Astrocyte of the spinal cord (primary cell): ENCODE data around the gene KCNE2.

Experiments used
- DNase-seq: peaks from one replicate; pipeline ENCODE4 v3.0.0; 2011; ENCODE audit warnings: low read depth, low spot score
- H3K4me3 ChIP-seq: 2 replicates; pipeline ENCODE4 v1.5.1; 2011; ENCODE audit warnings: low read depth, mild to moderate bottlenecking, low read length, moderate library complexity
- in situ Hi-C: cut with HindIII; loops from 2 replicates; pipeline ENCODE4 v1.10.0; 2017; ENCODE audit warnings: low sequenced_read_pairs
- TF ChIP-seq, protein P1 (sequence below): IDR thresholded peaks from 2 replicates; pipeline ENCODE4 v1.5.1; 2012; ENCODE audit warnings: low read depth, mild to moderate bottlenecking, low read length, inconsistent platforms

Gene KCNE2

DNA sequence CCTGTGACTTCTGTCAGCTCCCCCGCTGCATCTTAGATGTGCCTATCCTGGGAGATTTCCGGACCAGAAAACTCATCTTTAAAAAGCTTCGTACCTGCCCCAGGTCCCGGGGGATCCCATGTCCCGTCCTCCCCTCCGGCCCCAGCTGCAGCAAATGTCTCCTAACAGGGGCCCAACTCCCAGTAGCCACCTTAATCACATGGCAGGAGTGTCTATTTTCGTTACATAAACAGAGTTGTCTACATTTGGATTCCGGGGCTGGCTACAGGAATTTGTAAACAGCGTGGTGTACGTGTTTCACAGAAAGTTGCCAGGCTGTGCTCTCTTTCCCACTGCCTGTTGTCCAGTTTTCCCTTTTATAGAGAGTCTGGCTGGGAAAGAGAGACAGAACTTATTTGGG is 17.9 kb upstream of the KCNE2 start:
- in situ Hi-C loops = no loop called here
- TF ChIP-seq, protein P1, sequence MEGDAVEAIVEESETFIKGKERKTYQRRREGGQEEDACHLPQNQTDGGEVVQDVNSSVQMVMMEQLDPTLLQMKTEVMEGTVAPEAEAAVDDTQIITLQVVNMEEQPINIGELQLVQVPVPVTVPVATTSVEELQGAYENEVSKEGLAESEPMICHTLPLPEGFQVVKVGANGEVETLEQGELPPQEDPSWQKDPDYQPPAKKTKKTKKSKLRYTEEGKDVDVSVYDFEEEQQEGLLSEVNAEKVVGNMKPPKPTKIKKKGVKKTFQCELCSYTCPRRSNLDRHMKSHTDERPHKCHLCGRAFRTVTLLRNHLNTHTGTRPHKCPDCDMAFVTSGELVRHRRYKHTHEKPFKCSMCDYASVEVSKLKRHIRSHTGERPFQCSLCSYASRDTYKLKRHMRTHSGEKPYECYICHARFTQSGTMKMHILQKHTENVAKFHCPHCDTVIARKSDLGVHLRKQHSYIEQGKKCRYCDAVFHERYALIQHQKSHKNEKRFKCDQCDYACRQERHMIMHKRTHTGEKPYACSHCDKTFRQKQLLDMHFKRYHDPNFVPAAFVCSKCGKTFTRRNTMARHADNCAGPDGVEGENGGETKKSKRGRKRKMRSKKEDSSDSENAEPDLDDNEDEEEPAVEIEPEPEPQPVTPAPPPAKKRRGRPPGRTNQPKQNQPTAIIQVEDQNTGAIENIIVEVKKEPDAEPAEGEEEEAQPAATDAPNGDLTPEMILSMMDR = no peak
- H3K4me3 ChIP-seq = no peak overlapping the region
- no peak for DNase-seq

DNA sequence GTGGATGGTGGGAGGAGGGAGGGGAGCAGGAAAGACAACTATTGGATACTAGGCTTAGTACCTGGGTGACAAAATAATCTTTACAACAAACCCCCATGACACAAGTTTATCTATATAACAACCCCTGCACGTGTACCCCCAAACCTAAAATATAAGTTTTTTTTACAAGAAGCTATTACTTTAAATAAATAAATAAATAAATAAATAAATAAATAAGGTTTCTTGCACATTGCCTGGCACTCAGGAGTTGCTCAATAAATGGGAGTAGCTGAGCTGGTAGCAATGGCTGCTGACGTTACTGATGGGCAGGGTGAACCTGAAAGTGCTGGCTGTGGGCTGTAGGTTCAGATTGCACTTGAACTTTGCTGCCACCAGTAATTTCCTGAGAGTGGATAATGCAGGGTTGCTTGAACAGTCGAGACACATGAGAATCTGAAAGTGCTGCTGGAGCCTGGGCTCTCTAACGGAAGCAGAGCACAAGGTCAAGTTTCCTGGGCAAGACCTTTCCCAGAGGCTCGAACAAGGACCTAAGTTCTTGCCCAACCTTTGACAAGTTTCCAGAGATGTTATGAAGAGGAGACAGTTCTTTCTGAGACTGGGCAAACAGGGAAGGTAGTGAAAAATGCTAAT is 14.8 kb upstream of the KCNE2 start:
- TF ChIP-seq, protein P1 = no peak
- no peak overlapping the region for H3K4me3 ChIP-seq
- in situ Hi-C loops = no loop called here
- DNase-seq = no peak

DNA sequence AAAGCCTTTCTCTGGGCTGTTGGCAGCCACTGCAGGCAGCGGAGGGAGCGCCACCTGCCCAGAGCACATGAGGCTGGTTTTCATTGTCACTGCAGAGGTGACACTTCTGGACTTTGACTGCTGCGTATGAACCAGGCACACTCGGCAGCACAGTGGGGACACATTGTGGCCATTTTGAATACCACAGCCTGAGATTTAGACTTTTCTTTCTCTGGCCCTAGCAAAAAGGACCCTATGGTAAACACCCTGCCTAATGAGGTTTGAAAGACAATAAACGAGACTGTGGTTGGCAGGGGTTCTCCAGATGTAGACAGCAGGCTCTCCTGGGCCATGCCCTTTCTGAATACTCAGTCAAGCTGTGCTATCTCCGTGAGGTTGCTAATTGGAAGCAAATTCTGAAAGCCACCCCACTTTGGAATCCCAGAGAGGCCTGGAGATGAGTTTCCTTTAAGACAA is 12.0 kb upstream of the KCNE2 start:
- in situ Hi-C loops = no loop called here
- no peak overlapping the region for H3K4me3 ChIP-seq
- peak; percentile 26 for DNase-seq
- TF ChIP-seq, protein P1 = peak; percentile 62

DNA sequence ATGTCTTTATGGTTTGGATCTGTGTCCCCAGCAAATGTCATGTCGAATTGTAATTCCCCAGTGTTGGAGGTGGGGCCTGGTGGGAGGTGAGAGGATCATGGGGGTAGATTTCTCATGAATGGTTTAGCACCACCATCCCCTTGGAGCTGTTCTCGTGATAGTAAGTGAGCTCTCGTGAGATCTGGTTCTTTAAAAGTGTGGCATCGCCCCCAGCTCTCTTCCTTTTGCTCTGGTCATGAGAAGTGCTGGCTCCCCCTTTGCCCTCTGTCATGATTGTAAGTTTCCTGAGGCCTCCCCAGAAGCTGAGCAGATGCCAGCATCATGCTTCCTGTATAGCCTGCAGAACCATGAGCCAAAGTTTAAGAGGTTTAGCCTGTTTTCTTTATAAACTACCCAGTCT is 11.2 kb upstream of the KCNE2 start:
- TF ChIP-seq, protein P1 = no peak
- H3K4me3 ChIP-seq = no peak overlapping the region
- no peak for DNase-seq
- in situ Hi-C loops = no loop called here

DNA sequence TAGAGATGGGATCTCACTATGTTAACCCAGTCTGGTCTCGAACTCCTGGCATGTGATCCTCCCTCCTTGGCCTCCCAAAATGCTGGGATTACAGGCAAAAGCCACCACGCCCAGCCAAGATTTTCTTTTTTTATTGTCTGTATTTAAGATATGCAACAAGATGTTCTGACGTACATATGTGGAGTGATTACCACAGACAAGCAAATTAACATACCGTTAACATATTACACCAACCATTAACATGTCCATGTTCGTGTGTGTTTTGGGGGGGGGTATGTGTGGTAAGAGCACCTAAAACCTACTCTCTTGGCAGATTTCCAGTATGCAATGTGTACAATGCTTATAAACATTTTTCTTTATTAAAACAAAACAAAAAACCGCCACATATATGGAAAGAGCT is 10.6 kb upstream of the KCNE2 start:
- DNase-seq = no peak
- H3K4me3 ChIP-seq = no peak overlapping the region
- in situ Hi-C loops = no loop called here
- TF ChIP-seq, protein P1 = no peak

DNA sequence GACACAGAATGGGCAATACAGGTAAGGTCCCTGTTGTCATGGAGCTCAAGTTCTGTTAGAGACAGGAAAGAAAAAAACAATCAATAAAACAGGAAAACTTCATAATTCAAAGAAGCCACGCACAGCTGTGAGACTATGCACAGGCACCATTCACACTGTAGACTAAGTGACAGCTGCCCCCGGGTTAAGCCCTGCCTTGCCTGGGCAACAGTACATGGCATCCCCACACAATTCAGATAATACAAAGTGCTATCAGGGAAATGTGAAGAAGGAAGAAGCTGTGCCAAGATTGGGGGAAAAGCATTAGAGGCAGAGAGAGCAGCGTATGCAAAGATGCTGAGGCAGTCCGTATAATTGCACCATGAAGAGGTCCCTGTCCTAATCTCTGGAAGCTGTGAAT is 9.0 kb upstream of the KCNE2 start:
- TF ChIP-seq, protein P1 = no peak
- DNase-seq = no peak
- in situ Hi-C loops = no loop called here
- H3K4me3 ChIP-seq = no peak overlapping the region
